ENCODE measurements around the gene DPT. TPM values are rescaled to one million over a fixed set of nuclear protein-coding genes. Genes with fewer than 3 reads are reported as not detected.

DPT gene
- total RNA-seq, 4 donors from 2014 or later: 43.7 to 105 (median 57.5) TPM

DNA sequence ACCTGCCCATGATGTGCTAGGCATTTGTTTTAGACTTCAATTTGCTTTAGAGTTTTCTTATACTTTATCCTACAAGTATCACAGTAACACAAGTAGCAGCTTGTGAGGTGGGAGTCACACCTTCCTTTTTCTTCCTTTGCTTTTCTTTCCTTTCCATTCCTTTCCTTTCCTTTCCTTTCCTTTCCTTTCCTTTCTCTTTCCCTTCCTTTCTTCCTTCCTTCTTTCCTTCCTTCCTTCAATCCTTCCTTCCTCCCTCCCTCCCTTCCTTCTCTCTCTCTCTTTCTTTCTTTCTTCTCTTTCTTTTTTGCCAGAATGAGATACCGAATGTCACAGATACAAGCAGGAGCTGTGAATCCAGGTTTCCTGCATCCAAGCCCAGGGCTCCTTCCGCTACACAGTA lies 3.9 kb downstream of the DPT start:
- TF ChIP-seq, protein P1, sequence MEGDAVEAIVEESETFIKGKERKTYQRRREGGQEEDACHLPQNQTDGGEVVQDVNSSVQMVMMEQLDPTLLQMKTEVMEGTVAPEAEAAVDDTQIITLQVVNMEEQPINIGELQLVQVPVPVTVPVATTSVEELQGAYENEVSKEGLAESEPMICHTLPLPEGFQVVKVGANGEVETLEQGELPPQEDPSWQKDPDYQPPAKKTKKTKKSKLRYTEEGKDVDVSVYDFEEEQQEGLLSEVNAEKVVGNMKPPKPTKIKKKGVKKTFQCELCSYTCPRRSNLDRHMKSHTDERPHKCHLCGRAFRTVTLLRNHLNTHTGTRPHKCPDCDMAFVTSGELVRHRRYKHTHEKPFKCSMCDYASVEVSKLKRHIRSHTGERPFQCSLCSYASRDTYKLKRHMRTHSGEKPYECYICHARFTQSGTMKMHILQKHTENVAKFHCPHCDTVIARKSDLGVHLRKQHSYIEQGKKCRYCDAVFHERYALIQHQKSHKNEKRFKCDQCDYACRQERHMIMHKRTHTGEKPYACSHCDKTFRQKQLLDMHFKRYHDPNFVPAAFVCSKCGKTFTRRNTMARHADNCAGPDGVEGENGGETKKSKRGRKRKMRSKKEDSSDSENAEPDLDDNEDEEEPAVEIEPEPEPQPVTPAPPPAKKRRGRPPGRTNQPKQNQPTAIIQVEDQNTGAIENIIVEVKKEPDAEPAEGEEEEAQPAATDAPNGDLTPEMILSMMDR (IDR thresholded peaks at IDR 0.05): no peak
- no peak for TF ChIP-seq POLR2A (IDR thresholded peaks at IDR 0.05)
- no peak overlapping the region for H3K4me3 ChIP-seq
- H3K27ac ChIP-seq: no peak overlapping the region
- no peak for DNase-seq
- H3K36me3 ChIP-seq: no peaks in the 10 kb centered on the region
- H3K4me1 ChIP-seq: no peaks in the 10 kb centered on the region
- intact Hi-C loops (cut with DNase I; ENCODE audit: low total_unique reads): no loop called here
- H3K9me3 ChIP-seq: no peaks in the 10 kb centered on the region
- no peaks in the 10 kb centered on the region for H3K27me3 ChIP-seq

DNA sequence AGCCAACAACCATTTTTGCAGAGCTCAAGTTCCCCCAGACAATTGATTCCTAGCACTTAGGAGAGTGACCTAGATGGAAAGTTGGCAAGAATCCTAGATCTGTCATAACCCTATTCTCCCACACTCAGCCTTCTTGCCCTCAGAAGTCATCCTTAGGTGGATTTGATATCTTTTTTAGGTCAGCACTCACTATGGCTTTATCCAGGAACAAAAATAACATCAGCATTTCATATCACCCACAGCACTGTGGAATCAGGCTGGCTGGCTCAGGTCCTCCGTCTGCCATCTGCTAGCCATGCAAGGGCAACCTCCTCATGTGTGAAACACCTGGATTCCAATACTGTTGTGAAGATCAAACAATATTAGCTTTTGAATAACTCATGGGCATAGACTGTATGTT lies 6.0 kb downstream of the DPT start:
- H3K4me1 ChIP-seq: no peaks in the 10 kb centered on the region
- no peaks in the 10 kb centered on the region for H3K27me3 ChIP-seq
- no peaks in the 10 kb centered on the region for H3K9me3 ChIP-seq
- intact Hi-C loops (cut with DNase I; ENCODE audit: low total_unique reads): no loop called here
- H3K4me3 ChIP-seq: no peak overlapping the region
- no peak for TF ChIP-seq POLR2A (IDR thresholded peaks at IDR 0.05)
- TF ChIP-seq, protein P1 (IDR thresholded peaks at IDR 0.05): no peak
- no peak overlapping the region for H3K27ac ChIP-seq
- H3K36me3 ChIP-seq: no peaks in the 10 kb centered on the region
- no peak for DNase-seq

DNA sequence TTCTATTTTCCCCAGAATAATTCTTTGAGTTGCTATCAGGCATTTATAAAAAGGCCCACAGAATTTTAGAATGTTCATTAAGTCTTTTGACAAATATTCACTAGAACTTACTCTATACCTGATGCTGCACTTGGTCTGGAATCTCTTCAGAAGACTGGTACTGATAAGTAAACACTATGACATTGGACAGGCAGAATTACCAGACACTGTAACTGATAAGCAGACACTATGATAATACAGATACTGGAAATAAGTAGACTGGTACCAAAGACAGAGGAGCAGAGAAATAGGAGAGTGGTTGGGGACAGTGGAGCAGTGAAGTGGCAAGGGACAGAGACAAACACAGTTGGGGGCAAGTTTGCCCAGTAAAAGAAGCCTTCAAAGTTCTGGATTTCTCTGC lies 8.2 kb downstream of the DPT start:
- Histone ChIP-seq H3K36me3 (no peaks in the 10 kb centered on the region), H3K4me1 (no peaks in the 10 kb centered on the region), H3K4me3 (no peak overlapping the region), H3K27ac (no peak overlapping the region), H3K9me3 (no peaks in the 10 kb centered on the region), H3K27me3 (no peaks in the 10 kb centered on the region)
- DNase-seq: no peak
- intact Hi-C loops (cut with DNase I; ENCODE audit: low total_unique reads): no loop called here
- no peak for TF ChIP-seq POLR2A (IDR thresholded peaks at IDR 0.05)
- TF ChIP-seq, protein P1 (IDR thresholded peaks at IDR 0.05): no peak

DNA sequence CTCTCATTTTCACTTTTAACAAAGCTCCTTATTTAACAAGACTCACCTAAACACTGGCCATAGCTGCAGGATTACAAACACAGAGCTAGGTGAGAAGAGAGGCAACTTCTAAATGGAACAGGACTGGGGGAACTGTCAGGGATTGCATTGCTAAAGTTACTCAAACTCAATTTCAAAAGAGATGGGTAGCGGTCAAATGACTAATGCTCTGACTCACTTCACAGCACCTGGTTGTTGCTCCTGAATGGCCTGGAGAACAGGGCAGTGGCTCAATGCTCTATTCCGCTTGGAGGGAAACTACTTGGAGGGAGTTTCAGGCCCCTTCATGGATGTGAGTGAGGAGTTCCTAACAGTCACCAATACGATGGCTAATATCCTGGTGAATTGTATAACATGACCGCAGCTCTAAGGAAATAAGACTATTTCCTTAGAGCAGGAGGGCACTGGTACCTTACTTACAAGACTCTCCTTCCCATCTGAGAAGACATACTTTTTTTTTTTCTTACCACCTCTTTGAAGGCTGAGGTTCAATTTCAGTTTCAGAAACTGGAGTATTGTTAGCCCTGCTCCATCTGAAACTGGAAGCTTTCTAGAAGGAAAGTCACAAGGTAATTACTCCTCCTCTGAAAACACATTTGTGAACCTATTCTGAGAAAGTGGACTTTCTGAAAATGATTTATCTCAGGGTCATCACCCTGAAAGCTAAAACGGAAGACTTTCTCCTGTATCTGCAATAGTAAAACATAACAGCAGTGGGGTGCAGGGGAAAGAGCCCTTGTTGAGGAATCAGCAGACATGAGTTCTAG lies 9.5 kb downstream of the DPT start:
- intact Hi-C loops (cut with DNase I; ENCODE audit: low total_unique reads): no loop called here
- no peak for TF ChIP-seq POLR2A (IDR thresholded peaks at IDR 0.05)
- TF ChIP-seq, protein P1 (IDR thresholded peaks at IDR 0.05): no peak
- H3K27ac ChIP-seq: no peak overlapping the region
- H3K4me3 ChIP-seq: no peak overlapping the region
- no peaks in the 10 kb centered on the region for H3K36me3 ChIP-seq
- no peak for DNase-seq
- no peaks in the 10 kb centered on the region for H3K9me3 ChIP-seq
- H3K27me3 ChIP-seq: no peaks in the 10 kb centered on the region
- no peaks in the 10 kb centered on the region for H3K4me1 ChIP-seq

DNA sequence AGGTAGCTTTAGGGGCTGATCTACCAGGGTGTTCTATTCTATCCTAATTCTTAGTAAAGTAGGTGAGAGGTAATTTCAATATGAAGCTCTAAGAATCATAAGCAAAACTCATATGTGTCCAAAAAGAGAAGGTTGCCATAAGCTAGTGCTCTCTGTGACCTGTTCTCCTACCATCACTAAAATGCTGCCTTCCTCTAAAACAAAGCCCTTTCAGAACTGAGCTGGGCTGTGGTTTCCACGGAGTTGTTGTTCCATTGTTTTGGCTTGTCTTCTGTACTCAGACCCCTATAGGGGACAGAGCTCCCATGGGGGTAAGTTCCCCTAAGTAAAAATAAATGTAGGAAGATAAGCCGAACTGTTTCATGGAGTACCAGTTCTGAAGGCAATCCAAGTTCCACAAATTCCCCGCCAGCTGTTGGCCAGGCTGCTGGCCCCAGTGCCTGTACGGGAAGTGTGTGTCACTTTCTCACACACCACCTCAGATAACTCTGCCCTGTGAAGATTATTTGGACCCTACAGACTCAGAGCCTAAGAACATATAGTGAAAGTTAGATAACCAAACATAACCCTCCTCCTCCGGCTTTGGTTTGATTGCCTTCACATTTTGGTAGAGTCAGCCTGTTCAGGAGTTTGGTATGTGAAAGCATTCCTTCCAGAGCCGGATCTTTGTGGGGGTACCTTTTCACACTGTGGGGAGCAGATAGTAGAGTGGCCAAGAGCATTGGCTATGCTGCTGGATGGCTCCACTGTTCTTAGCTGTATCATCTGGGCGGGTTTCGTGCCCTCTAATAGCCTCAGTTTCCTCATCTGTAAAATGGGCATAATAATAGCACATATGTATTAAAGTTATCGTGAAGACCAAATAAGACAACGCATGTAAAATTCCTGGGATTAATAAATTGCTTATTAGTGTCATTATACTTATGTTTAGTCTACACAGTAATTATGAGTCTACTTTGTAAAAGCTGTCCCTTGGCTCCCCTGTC lies 10.8 kb downstream of the DPT start:
- Histone ChIP-seq H3K4me3 (no peak overlapping the region), H3K27me3 (no peaks in the 10 kb centered on the region), H3K4me1 (no peaks in the 10 kb centered on the region), H3K27ac (no peak overlapping the region), H3K36me3 (no peaks in the 10 kb centered on the region), H3K9me3 (no peaks in the 10 kb centered on the region)
- TF ChIP-seq, protein P1 (IDR thresholded peaks at IDR 0.05): no peak
- no peak for TF ChIP-seq POLR2A (IDR thresholded peaks at IDR 0.05)
- intact Hi-C loops (cut with DNase I; ENCODE audit: low total_unique reads): no loop called here
- no peak for DNase-seq

Measured in uterus (tissue), 4 donors.